Endothelial cell of umbilical vein (primary cell): ENCODE measurements around the gene VPS8. TPM values are rescaled to one million over a fixed set of nuclear protein-coding genes. Genes with fewer than 3 reads are reported as not detected.

Experiments used
- BruUV-seq: library from RNA; stranded (reverse); fragments of 400-500 nt; replicated peaks from 2 replicates; lab custom pipeline; 2021; lab: Mats Ljungman, UMichigan
- CTCF ChIA-PET: fragments of 300-600, 350-600 bp; sonication (Branson Sonifier 250); formaldehyde crosslinking; loops from one replicate; lab custom pipeline; 2021; ENCODE audit warnings: antibody characterized with exemption, inconsistent platforms; lab: Charles Lee
- POLR2A ChIA-PET: fragments of 300-600, 350-600 bp; sonication (Branson Sonifier 250); formaldehyde crosslinking; loops from one replicate; lab custom pipeline; 2021; ENCODE audit warnings: antibody characterized with exemption, inconsistent platforms; lab: Charles Lee
- DNase-seq: peaks from one replicate; pipeline ENCODE4 v3.0.0-alpha.2; 2011; ENCODE audit warnings: low read depth, low spot score
- FAIRE-seq: peaks from 2 replicates; lab custom pipeline; 2011; peaks lifted over from hg19 to GRCh38; lab: Jason Lieb, UNC
- H2AFZ ChIP-seq: 2 replicates; pipeline ENCODE4 v1.6.0; 2012; ENCODE audit warnings: low read depth, low read length, control low read depth, inconsistent platforms
- H3K27ac ChIP-seq: 2 replicates; pipeline ENCODE4 v1.5.1; 2011; ENCODE audit warnings: low read depth, mild to moderate bottlenecking, control low read depth, low read length, moderate library complexity; ENCODE audit not compliant: insufficient read depth
- H3K27me3 ChIP-seq, 2 experiments: 2 replicates each; pipeline versions ENCODE4 v1.6.0 to v1.6.1; 2011; ENCODE audit warnings: low read length in 2 of 2, mixed read lengths in 1 of 2; ENCODE audit not compliant: control insufficient read depth in 2 of 2, insufficient read depth in 2 of 2
- H3K36me3 ChIP-seq, 2 experiments: 2 replicates in 1 of 2; 3 replicates in 1 of 2; pipeline ENCODE4 v1.5.1; 2011; ENCODE audit warnings: low read length in 2 of 2, mild to moderate bottlenecking in 1 of 2, moderate library complexity in 1 of 2; ENCODE audit not compliant: control insufficient read depth in 2 of 2, insufficient read depth in 2 of 2; ENCODE audit errors: extremely low read depth in 1 of 2
- H3K4me1 ChIP-seq: 3 replicates; pipeline ENCODE4 v1.5.1; 2011; ENCODE audit warnings: mild to moderate bottlenecking, low read length; ENCODE audit not compliant: control insufficient read depth, insufficient read depth; ENCODE audit errors: extremely low read depth
- H3K4me2 ChIP-seq: 2 replicates; pipeline ENCODE4 v1.6.1; 2011; ENCODE audit warnings: low read length, control low read depth, mixed read lengths; ENCODE audit not compliant: insufficient read depth
- H3K4me3 ChIP-seq, 3 experiments: fragments of 200-600 bp in 1 of 3; sonication (generic), shearing (Covaris generic) in 1 of 3; replicated peaks in 1 of 3; 2 replicates each; pipeline ENCODE4 v1.5.1; 2011 to 2016; ENCODE audit warnings: control low read depth in 3 of 3, low read length in 3 of 3, mild to moderate bottlenecking in 2 of 3, inconsistent platforms in 1 of 3, low read depth in 1 of 3, moderate library complexity in 1 of 3; ENCODE audit not compliant: insufficient read depth in 1 of 3
- H3K79me2 ChIP-seq: 2 replicates; pipeline ENCODE4 v1.6.0; 2012; ENCODE audit warnings: low read length, inconsistent platforms; ENCODE audit not compliant: control insufficient read depth, insufficient read depth
- H3K9ac ChIP-seq: replicated peaks from 2 replicates; pipeline ENCODE3; 2011; ENCODE audit warnings: low read length, control low read depth; ENCODE audit not compliant: insufficient read depth; ENCODE audit errors: extremely low read depth
- H3K9me1 ChIP-seq: replicated peaks from 3 replicates; pipeline ENCODE4 v1.6.0; 2011; ENCODE audit warnings: mild to moderate bottlenecking, low read length; ENCODE audit not compliant: control insufficient read depth, insufficient read depth; ENCODE audit errors: extremely low read depth
- H3K9me3 ChIP-seq: replicated peaks from 2 replicates; pipeline ENCODE4 v1.5.1; 2012; ENCODE audit warnings: low read length, inconsistent platforms; ENCODE audit not compliant: control insufficient read depth, insufficient read depth
- H4K20me1 ChIP-seq: replicated peaks from 2 replicates; pipeline ENCODE3; 2011; ENCODE audit warnings: mild to moderate bottlenecking, low read length; ENCODE audit not compliant: control insufficient read depth, insufficient read depth; ENCODE audit errors: extremely low read depth
- EZH2 ChIP-seq: IDR thresholded peaks from 2 replicates; pipeline ENCODE4 v1.6.1; 2012; ENCODE audit warnings: borderline replicate concordance, low read depth, mild to moderate bottlenecking, moderate library complexity, low read length, inconsistent platforms; ENCODE audit not compliant: severe bottlenecking
- FOS ChIP-seq: IDR thresholded peaks from 2 replicates; pipeline ENCODE4 v1.6.1; 2011; ENCODE audit warnings: mild to moderate bottlenecking, low read length, moderate library complexity, borderline replicate concordance; ENCODE audit not compliant: insufficient read depth
- GATA2 ChIP-seq: IDR thresholded peaks from 2 replicates; pipeline ENCODE4 v1.7.0; 2011; ENCODE audit warnings: low read depth, mild to moderate bottlenecking, moderate library complexity, mixed read lengths, low read length; ENCODE audit not compliant: insufficient read length, insufficient read depth
- JUN ChIP-seq: IDR thresholded peaks from 2 replicates; pipeline ENCODE4 v1.6.1; 2011; ENCODE audit warnings: borderline replicate concordance, low read depth; ENCODE audit not compliant: insufficient read length, insufficient read depth
- MYC ChIP-seq: IDR thresholded peaks from one replicate; pipeline ENCODE4 v1.6.1; 2011; ENCODE audit warnings: mild to moderate bottlenecking, low read depth, low read length
- POLR2A ChIP-seq: IDR thresholded peaks from 2 replicates; pipeline ENCODE4 v1.6.1; 2012; ENCODE audit warnings: low read depth, mild to moderate bottlenecking, control low read depth, low read length
- POLR2AphosphoS5 ChIP-seq: IDR thresholded peaks from 2 replicates; pipeline ENCODE4 v1.6.1; 2012; ENCODE audit warnings: low read depth, mild to moderate bottlenecking, control low read depth, low read length, moderate library complexity; ENCODE audit not compliant: insufficient read depth
- dilution Hi-C: fragments of 300-500 bp; cut with MboI; formaldehyde crosslinking; loops from one replicate; pipeline ENCODE4 v1.15.0; 2019; ENCODE audit warnings: low sequenced_read_pairs; ENCODE audit not compliant: extremely low pct_ligation_motif_present
- intact Hi-C: fragments of 100-400 bp; cut with micrococcal nuclease; formaldehyde crosslinking; loops from one replicate; pipeline ENCODE4 v1.10.0; 2022
- polyA plus RNA-seq, 4 experiments: library from polyadenylated mRNA; depleted of rRNA in 3 of 4; stranded (reverse) in 3 of 4; unstranded in 1 of 4; fragments of >200 nt; gene quantifications; 2 replicates each; pipeline versions ENCODE4 v1.2.1 to v1.2.3, GENCODE V29; 2011 to 2012; ENCODE audit warnings: missing spikeins in 1 of 4
- total RNA-seq: library from RNA; stranded (reverse); gene quantifications from 2 replicates; pipeline ENCODE4 v1.2.3, GENCODE V29; 2021
- TF ChIP-seq, protein P1 (sequence below), 2 donors: IDR thresholded peaks; 1 replicate in 1 of 2; 2 replicates in 1 of 2; pipeline ENCODE4 v1.5.1; 2011; ENCODE audit warnings: low read length in 2 of 2, mild to moderate bottlenecking in 2 of 2, moderate library complexity in 2 of 2, control low read depth in 1 of 2, inconsistent platforms in 1 of 2, low read depth in 1 of 2; ENCODE audit not compliant: insufficient read depth in 1 of 2; ENCODE audit errors: extremely low read depth in 1 of 2
- TF ChIP-seq, protein P2 (sequence below): IDR thresholded peaks from 2 replicates; pipeline ENCODE4 v1.6.1; 2011; ENCODE audit not compliant: insufficient read depth, insufficient read length

VPS8 gene
- total and polyA plus RNA-seq, 2 donors (not counting 3 experiments of a cell fraction or from before 2014, with no cell fraction given): 13.7 to 51.6 TPM

DNA sequence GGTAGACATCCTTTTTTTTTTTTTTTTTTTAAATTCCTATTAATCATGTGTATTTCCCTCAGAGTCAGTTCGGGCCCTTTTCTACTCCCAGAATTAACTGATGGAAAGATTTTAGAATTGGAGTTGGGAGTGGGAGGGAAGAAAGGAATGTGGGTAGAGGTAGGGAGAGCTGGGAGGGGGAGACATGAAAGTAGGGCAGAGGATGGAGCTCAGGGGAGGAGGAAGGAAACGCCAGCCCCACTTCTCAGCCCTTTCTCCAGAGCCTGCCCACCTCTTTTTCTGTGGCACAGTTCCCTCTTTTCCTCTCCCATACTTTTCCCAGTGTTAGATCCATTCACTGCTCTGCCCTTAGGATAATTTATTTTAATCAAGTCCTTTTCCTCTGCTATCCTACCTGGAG is 129.4 kb downstream of the VPS8 start:
- no peak overlapping the region for H2AFZ ChIP-seq
- FAIRE-seq (no peak), DNase-seq (no peak)
- H3K27me3 ChIP-seq: no peaks in the 10 kb centered on the region
- no peaks in the 10 kb centered on the region for H3K4me1 ChIP-seq
- dilution Hi-C loops (no loop called here), intact Hi-C loops (no loop called here)
- BruUV-seq: no TSS peak
- ChIA-PET POLR2A (no interaction called here), CTCF (interaction anchor here (1.4 kb wide), 1 partner anchor 235 kb away, joined by 6 read pairs; no protein-coding TSS in a partner anchor)
- H3K27ac ChIP-seq: no peak overlapping the region
- H3K9ac ChIP-seq: no peak overlapping the region
- TF ChIP-seq, protein P1, sequence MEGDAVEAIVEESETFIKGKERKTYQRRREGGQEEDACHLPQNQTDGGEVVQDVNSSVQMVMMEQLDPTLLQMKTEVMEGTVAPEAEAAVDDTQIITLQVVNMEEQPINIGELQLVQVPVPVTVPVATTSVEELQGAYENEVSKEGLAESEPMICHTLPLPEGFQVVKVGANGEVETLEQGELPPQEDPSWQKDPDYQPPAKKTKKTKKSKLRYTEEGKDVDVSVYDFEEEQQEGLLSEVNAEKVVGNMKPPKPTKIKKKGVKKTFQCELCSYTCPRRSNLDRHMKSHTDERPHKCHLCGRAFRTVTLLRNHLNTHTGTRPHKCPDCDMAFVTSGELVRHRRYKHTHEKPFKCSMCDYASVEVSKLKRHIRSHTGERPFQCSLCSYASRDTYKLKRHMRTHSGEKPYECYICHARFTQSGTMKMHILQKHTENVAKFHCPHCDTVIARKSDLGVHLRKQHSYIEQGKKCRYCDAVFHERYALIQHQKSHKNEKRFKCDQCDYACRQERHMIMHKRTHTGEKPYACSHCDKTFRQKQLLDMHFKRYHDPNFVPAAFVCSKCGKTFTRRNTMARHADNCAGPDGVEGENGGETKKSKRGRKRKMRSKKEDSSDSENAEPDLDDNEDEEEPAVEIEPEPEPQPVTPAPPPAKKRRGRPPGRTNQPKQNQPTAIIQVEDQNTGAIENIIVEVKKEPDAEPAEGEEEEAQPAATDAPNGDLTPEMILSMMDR (IDR thresholded peaks at IDR 0.05; ENCODE audit: extremely low read depth in 1 of 2, insufficient read depth in 1 of 2, low read depth in 1 of 2, low read length in 2 of 2): no peak
- TF ChIP-seq JUN: no peak
- TF ChIP-seq MYC: no peak
- TF ChIP-seq EZH2: no peak
- no peak for TF ChIP-seq GATA2
- TF ChIP-seq POLR2A: no peak
- no peak for TF ChIP-seq POLR2AphosphoS5
- no peak for TF ChIP-seq FOS
- TF ChIP-seq, protein P2, sequence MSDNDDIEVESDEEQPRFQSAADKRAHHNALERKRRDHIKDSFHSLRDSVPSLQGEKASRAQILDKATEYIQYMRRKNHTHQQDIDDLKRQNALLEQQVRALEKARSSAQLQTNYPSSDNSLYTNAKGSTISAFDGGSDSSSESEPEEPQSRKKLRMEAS: no peak
- H3K36me3 ChIP-seq: no peaks in the 10 kb centered on the region
- H3K79me2 ChIP-seq: no peaks in the 10 kb centered on the region
- H3K9me3 ChIP-seq: no peaks in the 10 kb centered on the region
- H3K9me1 ChIP-seq: no peaks in the 10 kb centered on the region
- H3K4me3 ChIP-seq: no peak overlapping the region
- no peak overlapping the region for H3K4me2 ChIP-seq
- no peaks in the 10 kb centered on the region for H4K20me1 ChIP-seq
